Kidney (tissue), 14 donors: Measurements from ENCODE around the gene CLASP2. TPM values are rescaled to one million over a fixed set of nuclear protein-coding genes. Genes with fewer than 3 reads are reported as not detected.

Source experiments
- DNase-seq, 5 donors: peaks; one replicate each; pipeline ENCODE4 v3.0.0-alpha.2; 2013 to 2020
- FAIRE-seq: peaks from 2 replicates; lab custom pipeline; 2012; peaks lifted over from hg19 to GRCh38; lab: Jason Lieb, UNC
- H3K27ac ChIP-seq, 2 donors: one replicate each; pipeline ENCODE4 v1.7.0; 2013; ENCODE audit warnings: low read depth in 2 of 2, low read length in 2 of 2, inconsistent platforms in 1 of 2
- H3K27me3 ChIP-seq: one replicate; pipeline ENCODE4 v1.7.1; 2013; ENCODE audit warnings: low read length, inconsistent platforms; ENCODE audit not compliant: control insufficient read depth, insufficient read depth
- H3K36me3 ChIP-seq, 3 donors: one replicate each; pipeline versions ENCODE4 v1.7.0 to v1.7.1; 2013; ENCODE audit warnings: low read length in 3 of 3, control low read depth in 1 of 3, inconsistent platforms in 1 of 3; ENCODE audit not compliant: insufficient read depth in 3 of 3, control insufficient read depth in 2 of 3
- H3K4me1 ChIP-seq, 3 donors: one replicate each; pipeline versions ENCODE4 v1.7.0 to v1.7.1; 2013; ENCODE audit warnings: low read length in 3 of 3, inconsistent platforms in 1 of 3, low read depth in 1 of 3; ENCODE audit not compliant: control insufficient read depth in 2 of 3, insufficient read depth in 2 of 3
- H3K4me3 ChIP-seq, 3 donors: one replicate each; pipeline versions ENCODE4 v1.7.0 to v1.8.1; 2013; ENCODE audit warnings: low read length in 3 of 3, control low read depth in 1 of 3, inconsistent platforms in 1 of 3
- H3K9ac ChIP-seq, 3 donors: one replicate each; pipeline versions ENCODE4 v1.7.0 to v1.7.1; 2013; ENCODE audit warnings: low read length in 3 of 3, control low read depth in 1 of 3, inconsistent platforms in 1 of 3
- H3K9me3 ChIP-seq, 3 donors: one replicate each; pipeline versions ENCODE4 v1.7.0 to v1.7.1; 2013; ENCODE audit warnings: low read length in 3 of 3, control low read depth in 1 of 3, inconsistent platforms in 1 of 3; ENCODE audit not compliant: control insufficient read depth in 2 of 3, insufficient read depth in 1 of 3
- CTCF ChIP-seq: IDR thresholded peaks from 3 replicates; pipeline ENCODE4 v1.5.1; 2012; ENCODE audit warnings: mild to moderate bottlenecking, moderate library complexity, borderline replicate concordance; ENCODE audit not compliant: insufficient read depth; ENCODE audit errors: extremely low read depth
- intact Hi-C: fragments of 100-400 bp; cut with DNase I; formaldehyde crosslinking; loops from one replicate; pipeline ENCODE4 v1.11.1; 2022
- polyA plus RNA-seq: library from polyadenylated mRNA; stranded (reverse); fragments of 350-450 nt; fragmentation: Illumina TruSeq; extraction: RNeasy Lipid Tissue Mini Kit (QIAGEN cat#74804); gene quantifications from one replicate; pipeline ENCODE4 v1.2.3, GENCODE V29; 2014; ENCODE audit warnings: low read depth, low replicate concordance; ENCODE audit not compliant: insufficient read depth
- total RNA-seq: library from RNA; stranded (reverse); fragmentation: NEBNext Ultra II Directional; extraction: Animal tissue kit (Norgen Biotek cat#: 25700); gene quantifications from one replicate; pipeline ENCODE4 v1.2.1, GENCODE V29; 2021
- donor health status: control.
- donor health status: control.
- donor health status: control.
- donor health status: control.
- donor health status: control.
- donor health status: DM: yes; HTN: yes; CAD: no.
- donor health status: Normal renal cell carcinoma (clear cell type).

The CLASP2 gene
- total and polyA plus RNA-seq, 2 donors from 2014 or later: 8.8 to 58.5 TPM

- no peak overlapping the region for H3K9ac ChIP-seq
- H3K36me3 ChIP-seq: no peaks in the 10 kb centered on the region
- no peak for TF ChIP-seq CTCF
- H3K4me1 ChIP-seq: peaks cover 0 to 3% (median 0%) of the 10 kb centered on the region in 3 donors
- intact Hi-C loops: no loop called here
- H3K4me3 ChIP-seq: no peak overlapping the region
- H3K9me3 ChIP-seq: no peaks in the 10 kb centered on the region
- DNase-seq (no peak), FAIRE-seq (no peak)
- H3K27ac ChIP-seq: no peak overlapping the region
- H3K27me3 ChIP-seq: no peaks in the 10 kb centered on the region
Measured at GRCh38 chr3:33642806-33643205, 75.2 kb downstream of the CLASP2 start.

DNA sequence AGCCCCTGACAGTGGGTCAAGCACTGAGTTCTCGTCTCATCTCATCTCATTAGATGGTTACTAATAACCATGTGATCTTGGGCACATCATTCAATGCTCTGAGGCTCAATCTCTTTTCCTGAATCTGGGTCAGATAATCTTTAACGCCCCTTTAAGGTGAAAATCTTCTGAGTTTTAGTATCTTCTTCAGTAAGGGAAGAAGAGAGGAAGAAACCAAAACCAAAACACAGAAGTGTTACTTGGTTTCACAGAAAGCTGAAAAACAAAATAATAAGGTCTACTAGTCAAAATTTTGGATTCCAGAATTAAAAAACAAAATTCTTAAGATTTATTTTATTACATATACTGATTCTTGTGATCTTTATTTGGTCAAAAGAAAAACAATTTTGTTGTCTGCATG lies 78.2 kb downstream of the CLASP2 start:
- FAIRE-seq: no peak
- Histone ChIP-seq H3K9ac (no peak overlapping the region), H3K27me3 (no peaks in the 10 kb centered on the region), H3K4me3 (no peak overlapping the region), H3K36me3 (no peaks in the 10 kb centered on the region), H3K9me3 (no peaks in the 10 kb centered on the region), H3K4me1 (peaks cover 0 to 3% (median 0%) of the 10 kb centered on the region in 3 donors), H3K27ac (no peak overlapping the region)
- TF ChIP-seq CTCF: no peak
- no peak for DNase-seq
- intact Hi-C loops: loop anchor here (10.0 kb wide), 1 partner anchor 145 kb away; no protein-coding TSS in a partner anchor

GRCh38 chr3:33637482-33637881 lies 80.6 kb downstream of the CLASP2 start:
- intact Hi-C loops: loop anchor here (10.0 kb wide), 1 partner anchor 147 kb away; no protein-coding TSS in a partner anchor
- H3K27me3 ChIP-seq: no peaks in the 10 kb centered on the region
- H3K9ac ChIP-seq: no peak overlapping the region
- TF ChIP-seq CTCF: no peak
- no peak for FAIRE-seq
- H3K9me3 ChIP-seq: no peaks in the 10 kb centered on the region
- no peak for DNase-seq
- H3K4me3 ChIP-seq: no peak overlapping the region
- H3K36me3 ChIP-seq: peaks cover 0 to 3% (median 0%) of the 10 kb centered on the region in 3 donors
- H3K4me1 ChIP-seq: no peaks in the 10 kb centered on the region
- H3K27ac ChIP-seq: no peak overlapping the region
